Endodermal cell (in vitro differentiated cells): ENCODE data around the gene CBFA2T2. TPM values are rescaled to one million over a fixed set of nuclear protein-coding genes. Genes with fewer than 3 reads are reported as not detected.

Source experiments
- DNase-seq: peaks from one replicate; pipeline ENCODE4 v3.0.0-alpha.2; 2017
- H3K27ac ChIP-seq: 2 replicates; pipeline ENCODE4 v1.5.1; 2013; ENCODE audit warnings: mild to moderate bottlenecking, low read depth, low read length, moderate library complexity
- H3K27me3 ChIP-seq: 2 replicates; pipeline ENCODE4 v1.6.1; 2013; ENCODE audit warnings: mild to moderate bottlenecking, low read length, moderate library complexity; ENCODE audit not compliant: insufficient read depth, control insufficient read depth, poor library complexity, severe bottlenecking
- H3K36me3 ChIP-seq: 2 replicates; pipeline ENCODE4 v1.7.0; 2013; ENCODE audit warnings: mild to moderate bottlenecking, low read length, moderate library complexity; ENCODE audit not compliant: control insufficient read depth, insufficient read depth
- H3K4me1 ChIP-seq: one replicate; pipeline ENCODE4 v1.7.0; 2013; ENCODE audit warnings: low read length; ENCODE audit not compliant: control insufficient read depth, insufficient read depth
- H3K4me3 ChIP-seq: 2 replicates; pipeline ENCODE4 v1.5.1; 2013; ENCODE audit warnings: mild to moderate bottlenecking, low read length, moderate library complexity
- H3K9ac ChIP-seq: 2 replicates; pipeline ENCODE4 v1.6.1; 2013; ENCODE audit warnings: mild to moderate bottlenecking, low read length, moderate library complexity; ENCODE audit not compliant: poor library complexity, severe bottlenecking; ENCODE audit errors: extremely low read depth
- H3K9me3 ChIP-seq: 2 replicates; pipeline ENCODE4 v1.6.1; 2013; ENCODE audit warnings: mild to moderate bottlenecking, low read length, moderate library complexity; ENCODE audit not compliant: control insufficient read depth
- H3K27ac Mint-ChIP-seq: 2 replicates; pipeline ENCODE4 v1.8.0; 2020; ENCODE audit warnings: mixed read lengths
- H3K27me3 Mint-ChIP-seq: 2 replicates; pipeline ENCODE4 v1.8.0; 2021; ENCODE audit warnings: mild to moderate bottlenecking, mixed read lengths; ENCODE audit not compliant: insufficient read depth
- H3K36me3 Mint-ChIP-seq: 2 replicates; pipeline ENCODE4 v1.8.0; 2020; ENCODE audit warnings: low read depth, mixed read lengths
- H3K4me1 Mint-ChIP-seq: 2 replicates; pipeline ENCODE4 v1.8.0; 2020; ENCODE audit warnings: mixed read lengths
- H3K4me3 Mint-ChIP-seq: 2 replicates; pipeline ENCODE4 v1.8.0; 2020; ENCODE audit warnings: mild to moderate bottlenecking, moderate library complexity, mixed read lengths
- H3K9me3 Mint-ChIP-seq: 2 replicates; pipeline ENCODE4 v1.8.0; 2020; ENCODE audit warnings: mild to moderate bottlenecking, mixed read lengths
- WGBS, 2 experiments: methylation state at CpG; one replicate each; pipeline versions ENCODE4 v1.1.5 to v1.1.7; 2013; ENCODE audit warnings: missing lambda C conversion rate in 2 of 2, mixed read lengths in 1 of 2; ENCODE audit not compliant: insufficient coverage in 1 of 2, insufficient read length in 1 of 2; 5-methylcytosine and 5-hydroxymethylcytosine counted together
- total RNA-seq, 2 donors: library from RNA; stranded (reverse); fragmentation: NEBNext Ultra II Directional in 1 of 2; extraction: Animal tissue kit (Norgen Biotek cat#: 25700) in 1 of 2; gene quantifications; 2 replicates in 1 of 2; 3 replicates in 1 of 2; pipeline ENCODE4 v1.2.1, GENCODE V29; 2021
- TF ChIP-seq, protein P1 (sequence below): fragments of 200-600 bp; sonication (generic); conservative IDR thresholded peaks from 2 replicates; pipeline ENCODE4 v1.5.0; 2021; ENCODE audit warnings: antibody characterized with exemption, mild to moderate bottlenecking

The CBFA2T2 gene
- total RNA-seq, 2 donors from 2014 or later = 26.8 to 32.7 TPM

DNA sequence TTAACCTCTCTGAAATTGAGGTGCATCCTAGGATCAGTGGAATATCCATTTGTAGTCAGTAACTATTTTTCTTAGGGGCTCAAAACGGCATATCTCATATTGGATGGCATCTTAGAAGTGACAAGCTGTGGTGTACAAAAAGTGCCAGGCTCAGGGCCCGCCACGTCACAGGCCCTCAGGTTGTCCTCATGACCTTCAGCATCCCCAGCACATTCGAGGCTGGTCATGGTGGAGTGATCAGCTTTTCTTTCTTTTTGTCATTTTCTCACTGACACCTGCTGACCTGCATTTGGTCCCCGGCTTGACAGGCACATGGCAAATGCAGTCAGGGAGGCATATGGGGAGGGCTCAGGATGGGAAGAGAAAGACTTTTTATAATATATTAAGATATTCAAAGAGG, 203.4 kb downstream of the CBFA2T2 start:
- Mint-ChIP-seq H3K27me3 (peaks cover 7% of the 10 kb centered on the region), H3K9me3 (peaks cover 15% of the 10 kb centered on the region)
- 84 to 93% methylated on average over 3 to 4 of the region's 5 CpGs for WGBS, 2 experiments

GRCh38 chr20:33693741-33694638, 204.1 kb downstream of the CBFA2T2 start:
- no peaks in the 10 kb centered on the region for H3K36me3 ChIP-seq
- H3K9ac ChIP-seq = no peak overlapping the region
- H3K4me1 ChIP-seq = peaks cover 6% of the 10 kb centered on the region
- H3K9me3 Mint-ChIP-seq = peaks cover 22% of the 10 kb centered on the region
- no peak for DNase-seq
- H3K4me1 Mint-ChIP-seq = peaks cover 18% of the 10 kb centered on the region
- peaks cover 10% of the 10 kb centered on the region for H3K27me3 Mint-ChIP-seq
- H3K4me3 Mint-ChIP-seq = no peak overlapping the region
- H3K27me3 ChIP-seq = no peaks in the 10 kb centered on the region
- H3K36me3 Mint-ChIP-seq = peaks cover 6% of the 10 kb centered on the region
- peak overlapping the region; percentile 59 for H3K27ac Mint-ChIP-seq
- no peaks in the 10 kb centered on the region for H3K9me3 ChIP-seq
- 82 to 83% methylated on average over 5 to 14 of the region's 17 CpGs for WGBS, 2 experiments
- H3K27ac ChIP-seq = peak overlapping the region; percentile 92
- TF ChIP-seq, protein P1, sequence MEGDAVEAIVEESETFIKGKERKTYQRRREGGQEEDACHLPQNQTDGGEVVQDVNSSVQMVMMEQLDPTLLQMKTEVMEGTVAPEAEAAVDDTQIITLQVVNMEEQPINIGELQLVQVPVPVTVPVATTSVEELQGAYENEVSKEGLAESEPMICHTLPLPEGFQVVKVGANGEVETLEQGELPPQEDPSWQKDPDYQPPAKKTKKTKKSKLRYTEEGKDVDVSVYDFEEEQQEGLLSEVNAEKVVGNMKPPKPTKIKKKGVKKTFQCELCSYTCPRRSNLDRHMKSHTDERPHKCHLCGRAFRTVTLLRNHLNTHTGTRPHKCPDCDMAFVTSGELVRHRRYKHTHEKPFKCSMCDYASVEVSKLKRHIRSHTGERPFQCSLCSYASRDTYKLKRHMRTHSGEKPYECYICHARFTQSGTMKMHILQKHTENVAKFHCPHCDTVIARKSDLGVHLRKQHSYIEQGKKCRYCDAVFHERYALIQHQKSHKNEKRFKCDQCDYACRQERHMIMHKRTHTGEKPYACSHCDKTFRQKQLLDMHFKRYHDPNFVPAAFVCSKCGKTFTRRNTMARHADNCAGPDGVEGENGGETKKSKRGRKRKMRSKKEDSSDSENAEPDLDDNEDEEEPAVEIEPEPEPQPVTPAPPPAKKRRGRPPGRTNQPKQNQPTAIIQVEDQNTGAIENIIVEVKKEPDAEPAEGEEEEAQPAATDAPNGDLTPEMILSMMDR = peak; percentile 57
- H3K4me3 ChIP-seq = no peak overlapping the region

More for the DNA sequence above, 203.4 kb downstream of the CBFA2T2 start:
- no peak overlapping the region for H3K9ac ChIP-seq
- H3K27ac ChIP-seq = peak overlapping the region; percentile 92
- H3K27ac Mint-ChIP-seq = no peak overlapping the region
- H3K4me1 Mint-ChIP-seq = peaks cover 25% of the 10 kb centered on the region
- H3K9me3 ChIP-seq = no peaks in the 10 kb centered on the region
- TF ChIP-seq, protein P1 = no peak
- H3K27me3 ChIP-seq = no peaks in the 10 kb centered on the region
- no peak overlapping the region for H3K4me3 Mint-ChIP-seq
- no peak for DNase-seq
- H3K4me3 ChIP-seq = no peak overlapping the region
- no peaks in the 10 kb centered on the region for H3K36me3 ChIP-seq
- peaks cover 10% of the 10 kb centered on the region for H3K4me1 ChIP-seq
- H3K36me3 Mint-ChIP-seq = peaks cover 3% of the 10 kb centered on the region

- Histone ChIP-seq H3K9me3 (no peaks in the 10 kb centered on the region), H3K36me3 (no peaks in the 10 kb centered on the region), H3K4me1 (peaks cover 5% of the 10 kb centered on the region), H3K27ac (peak overlapping the region; percentile 92), H3K4me3 (no peak overlapping the region), H3K9ac (no peak overlapping the region), H3K27me3 (no peaks in the 10 kb centered on the region)
- H3K27ac Mint-ChIP-seq = peak overlapping the region; percentile 59
- no peak for DNase-seq
- 76 to 79% methylated on average over 6 of the region's 6 CpGs for WGBS, 2 experiments
- H3K4me1 Mint-ChIP-seq = peaks cover 16% of the 10 kb centered on the region
- TF ChIP-seq, protein P1 = no peak
- no peak overlapping the region for H3K4me3 Mint-ChIP-seq
- peaks cover 23% of the 10 kb centered on the region for H3K9me3 Mint-ChIP-seq
- peaks cover 6% of the 10 kb centered on the region for H3K36me3 Mint-ChIP-seq
- peaks cover 10% of the 10 kb centered on the region for H3K27me3 Mint-ChIP-seq
These were observed 204.7 kb downstream of the CBFA2T2 start for GRCh38 chr20:33694639-33695012.
